Measurements from ENCODE around the gene ULBP3.
"Not testable (repeated sequence)": the region's sequence is repeated elsewhere in the genome, so short reads cannot be mapped to it uniquely, and the experiment has no call there.

The ULBP3 gene

DNA sequence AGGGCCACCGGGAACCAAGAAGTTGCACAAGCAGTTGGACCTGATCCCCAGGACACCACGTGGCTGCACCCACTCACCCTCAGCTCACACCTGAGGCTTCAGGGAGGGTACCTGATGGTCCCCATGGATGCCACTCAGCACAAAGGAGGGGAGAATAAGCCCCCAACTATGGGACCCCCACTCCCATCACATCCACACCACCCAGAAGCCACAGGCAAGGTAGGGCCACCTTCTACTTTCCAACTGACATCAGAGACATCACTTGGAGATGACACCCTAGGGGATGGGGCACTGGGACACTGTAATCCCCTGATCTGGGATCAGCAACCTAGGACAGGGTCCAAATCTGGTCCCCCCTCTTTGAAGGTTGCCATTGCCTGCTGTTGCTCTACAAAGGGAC, 44.9 kb downstream of the ULBP3 start:
- H3K27me3 ChIP-seq (replicated peaks; ENCODE audit: control insufficient read depth, insufficient read depth, low read length, poor library complexity, severe bottlenecking), result peaks cover 20% of the 10 kb centered on the region
- not testable (repeated sequence) for H3K4me3 ChIP-seq (ENCODE audit: insufficient read depth, low read depth, low read length, poor library complexity, severe bottlenecking); DNase-seq; H3K27ac ChIP-seq (ENCODE audit: insufficient read depth, low read length, poor library complexity, severe bottlenecking); H3K9me3 ChIP-seq (ENCODE audit: control insufficient read depth, low read length); H3K4me1 ChIP-seq (ENCODE audit: control insufficient read depth, insufficient read depth, low read length, poor library complexity, severe bottlenecking); H3K36me3 ChIP-seq (ENCODE audit: control insufficient read depth, insufficient read depth, low read length)

DNA sequence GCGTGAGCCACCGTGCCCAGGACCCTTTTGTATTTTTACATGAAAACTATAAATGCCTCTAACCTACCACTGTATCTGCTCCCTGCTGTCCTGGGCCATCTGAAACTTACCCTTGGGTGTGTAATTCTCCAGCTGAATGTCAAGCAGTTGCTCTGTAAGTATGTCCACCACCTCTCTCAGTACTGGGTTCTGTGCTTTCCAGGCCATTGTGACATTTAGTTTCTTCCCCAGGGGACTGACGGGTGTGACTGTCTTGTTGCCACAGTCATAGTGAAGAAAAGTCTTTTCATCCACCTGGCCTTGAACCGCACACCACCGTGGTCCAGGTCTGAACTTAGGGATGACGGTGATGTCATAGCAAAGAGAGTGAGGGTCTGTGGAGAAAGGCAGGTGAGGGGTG, 47.1 kb downstream of the ULBP3 start:
- DNase-seq; H3K36me3 ChIP-seq (ENCODE audit: control insufficient read depth, insufficient read depth, low read length): not testable (repeated sequence)
- peaks cover 25% of the 10 kb centered on the region for H3K27me3 ChIP-seq (replicated peaks; ENCODE audit: control insufficient read depth, insufficient read depth, low read length, poor library complexity, severe bottlenecking)

DNA sequence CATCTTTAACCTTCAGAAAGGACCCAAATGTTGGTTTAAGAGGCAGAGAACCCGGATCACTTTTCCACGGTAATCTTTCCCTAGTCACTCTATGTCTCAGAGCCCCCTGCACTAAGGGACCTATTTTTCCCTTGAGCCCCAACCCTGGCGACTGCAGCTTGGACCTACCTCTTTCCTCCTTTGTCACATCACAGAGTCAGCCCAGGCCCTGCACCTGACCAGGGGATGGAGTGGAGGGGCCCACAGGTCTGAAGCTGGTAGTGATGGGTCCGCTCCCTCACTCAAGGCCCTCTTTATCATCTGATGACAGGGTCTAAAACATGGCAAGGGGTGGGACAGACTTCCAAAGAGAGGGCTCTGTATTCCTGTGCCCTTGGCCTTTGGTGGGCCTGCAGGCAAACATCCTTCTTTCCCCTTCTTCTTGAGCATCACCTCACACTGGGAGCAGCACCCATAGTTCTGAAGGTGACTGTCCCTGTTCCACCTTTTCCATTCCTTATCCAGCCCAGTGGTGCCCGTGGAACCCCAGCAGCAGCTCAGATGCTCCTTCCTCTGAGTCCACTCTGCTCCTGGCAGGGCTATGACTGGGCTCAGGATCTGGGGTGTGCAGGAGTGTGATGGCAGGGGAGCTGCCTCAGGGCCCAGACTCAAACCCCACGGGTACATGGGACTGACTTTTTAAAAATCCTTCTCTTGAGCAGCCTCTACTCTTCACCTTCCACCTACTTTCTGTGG, 49.9 kb downstream of the ULBP3 start:
- no peak overlapping the region for H3K4me3 ChIP-seq (ENCODE audit: insufficient read depth, low read depth, low read length, poor library complexity, severe bottlenecking)
- no peaks in the 10 kb centered on the region for H3K9me3 ChIP-seq (ENCODE audit: control insufficient read depth, low read length)
- H3K36me3 ChIP-seq (ENCODE audit: control insufficient read depth, insufficient read depth, low read length), result no peaks in the 10 kb centered on the region
- peaks cover 7% of the 10 kb centered on the region for H3K4me1 ChIP-seq (ENCODE audit: control insufficient read depth, insufficient read depth, low read length, poor library complexity, severe bottlenecking)
- peaks cover 26% of the 10 kb centered on the region for H3K27me3 ChIP-seq (replicated peaks; ENCODE audit: control insufficient read depth, insufficient read depth, low read length, poor library complexity, severe bottlenecking)
- no peak overlapping the region for H3K27ac ChIP-seq (ENCODE audit: insufficient read depth, low read length, poor library complexity, severe bottlenecking)
- DNase-seq, result no peak

More for the DNA sequence above, 47.1 kb downstream of the ULBP3 start:
- not testable (repeated sequence) for H3K9me3 ChIP-seq (ENCODE audit: control insufficient read depth, low read length); H3K4me3 ChIP-seq (ENCODE audit: insufficient read depth, low read depth, low read length, poor library complexity, severe bottlenecking); H3K27ac ChIP-seq (ENCODE audit: insufficient read depth, low read length, poor library complexity, severe bottlenecking); H3K4me1 ChIP-seq (ENCODE audit: control insufficient read depth, insufficient read depth, low read length, poor library complexity, severe bottlenecking)

DNA sequence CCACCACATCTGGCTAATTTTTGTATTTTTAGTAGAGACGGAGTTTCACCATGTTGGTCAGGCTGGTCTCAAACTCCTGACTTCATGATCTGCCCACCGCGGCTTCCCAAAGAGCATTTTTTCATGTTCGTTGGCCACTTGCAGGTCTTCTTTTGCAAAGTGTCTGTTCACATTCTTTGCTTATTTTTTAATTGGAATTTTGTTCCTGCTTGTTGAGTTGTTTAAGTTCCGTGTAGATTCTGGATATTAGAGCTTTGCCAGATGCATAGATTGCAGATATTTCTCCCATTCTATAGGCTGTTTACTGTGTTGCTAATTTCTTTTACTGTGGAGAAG, 51.8 kb downstream of the ULBP3 start:
- H3K36me3 ChIP-seq (ENCODE audit: control insufficient read depth, insufficient read depth, low read length); H3K9me3 ChIP-seq (ENCODE audit: control insufficient read depth, low read length); H3K27ac ChIP-seq (ENCODE audit: insufficient read depth, low read length, poor library complexity, severe bottlenecking); H3K4me1 ChIP-seq (ENCODE audit: control insufficient read depth, insufficient read depth, low read length, poor library complexity, severe bottlenecking); DNase-seq; H3K4me3 ChIP-seq (ENCODE audit: insufficient read depth, low read depth, low read length, poor library complexity, severe bottlenecking): not testable (repeated sequence)
- peaks cover 37% of the 10 kb centered on the region for H3K27me3 ChIP-seq (replicated peaks; ENCODE audit: control insufficient read depth, insufficient read depth, low read length, poor library complexity, severe bottlenecking)

DNA sequence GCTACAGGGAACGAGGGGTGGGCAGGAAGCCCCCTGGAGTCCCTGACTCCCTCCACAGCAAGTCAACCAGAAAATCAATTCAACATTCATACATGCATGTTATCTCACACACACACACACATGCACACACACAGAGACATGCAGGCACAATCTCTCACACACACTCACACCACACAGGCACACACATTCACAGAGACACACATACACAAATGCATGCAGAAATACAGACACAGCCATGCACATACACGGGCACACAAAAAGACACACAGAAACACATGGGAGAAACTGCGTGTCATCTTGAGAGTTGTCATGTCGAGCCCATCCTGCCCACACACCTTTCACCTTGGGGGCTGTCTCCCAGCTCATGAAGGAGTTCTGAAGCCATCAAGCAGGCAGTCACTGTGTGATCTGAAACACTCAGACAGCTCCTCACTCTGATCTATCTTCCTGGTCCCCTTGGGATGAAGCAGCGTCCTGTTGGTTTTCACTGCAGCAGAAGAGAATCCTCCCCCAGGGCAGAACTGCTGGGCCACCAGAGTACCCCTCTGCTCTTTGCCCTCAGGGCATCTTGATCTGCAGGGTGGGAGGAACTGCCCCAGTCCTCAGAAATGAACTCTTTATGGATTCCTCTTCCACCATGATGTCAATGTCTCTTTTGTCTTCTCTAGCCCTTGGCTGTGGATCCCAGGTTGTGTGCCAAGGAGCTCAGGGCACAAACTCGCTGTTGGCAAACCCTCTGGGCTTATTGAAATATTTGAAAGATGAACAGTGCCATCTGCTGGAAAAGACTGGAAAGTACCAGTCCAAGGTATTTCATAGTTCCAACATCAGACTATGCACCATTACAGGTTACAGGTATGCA, 52.4 kb downstream of the ULBP3 start:
- Histone ChIP-seq H3K27ac (ENCODE audit: insufficient read depth, low read length, poor library complexity, severe bottlenecking) (no peak overlapping the region), H3K9me3 (ENCODE audit: control insufficient read depth, low read length) (no peaks in the 10 kb centered on the region), H3K4me3 (ENCODE audit: insufficient read depth, low read depth, low read length, poor library complexity, severe bottlenecking) (no peak overlapping the region), H3K4me1 (ENCODE audit: control insufficient read depth, insufficient read depth, low read length, poor library complexity, severe bottlenecking) (peaks cover 7% of the 10 kb centered on the region), H3K36me3 (ENCODE audit: control insufficient read depth, insufficient read depth, low read length) (no peaks in the 10 kb centered on the region), H3K27me3 (replicated peaks; ENCODE audit: control insufficient read depth, insufficient read depth, low read length, poor library complexity, severe bottlenecking) (peaks cover 37% of the 10 kb centered on the region)
- peak; percentile 20 to 50 (median 22) for DNase-seq

DNA sequence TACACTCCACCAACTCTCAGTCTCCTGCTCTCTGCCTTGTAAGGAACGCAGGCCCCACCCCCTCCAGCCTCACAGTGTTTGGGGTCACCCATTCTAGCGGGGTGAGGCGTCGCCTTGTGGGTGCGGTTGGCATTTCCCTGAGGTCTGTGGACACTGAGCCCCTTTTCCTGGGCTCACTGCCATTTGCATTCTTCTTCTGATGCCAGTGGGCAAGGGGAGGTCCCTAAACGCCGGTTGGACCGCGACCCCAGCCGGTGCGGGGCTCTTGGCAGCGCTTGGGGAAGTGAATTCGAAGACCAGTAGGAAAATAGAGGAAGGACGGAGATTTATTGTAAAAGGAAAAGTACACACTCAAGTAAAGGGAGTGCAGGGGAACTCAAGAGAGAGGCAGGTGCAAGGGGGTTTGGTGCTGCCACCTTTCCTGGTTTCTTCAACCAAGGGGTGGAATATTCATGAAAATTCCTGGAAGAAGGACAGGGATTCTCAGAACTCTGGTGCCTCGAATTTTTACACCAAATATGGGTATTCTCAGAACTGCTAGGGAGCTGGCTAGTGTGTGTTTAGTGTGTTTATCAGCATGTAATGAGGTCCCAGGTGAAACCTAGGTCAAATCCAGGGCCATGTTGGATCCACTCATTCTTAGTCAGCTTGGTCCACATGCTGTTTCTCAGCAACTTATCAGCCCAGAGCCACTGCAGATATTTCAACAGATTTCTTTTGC, 53.5 kb downstream of the ULBP3 start:
- H3K36me3 ChIP-seq (ENCODE audit: control insufficient read depth, insufficient read depth, low read length); H3K9me3 ChIP-seq (ENCODE audit: control insufficient read depth, low read length); H3K4me1 ChIP-seq (ENCODE audit: control insufficient read depth, insufficient read depth, low read length, poor library complexity, severe bottlenecking); H3K4me3 ChIP-seq (ENCODE audit: insufficient read depth, low read depth, low read length, poor library complexity, severe bottlenecking); H3K27ac ChIP-seq (ENCODE audit: insufficient read depth, low read length, poor library complexity, severe bottlenecking): not testable (repeated sequence)
- DNase-seq, result peak in 1 of 3 donors; percentile 33
- peaks cover 37% of the 10 kb centered on the region for H3K27me3 ChIP-seq (replicated peaks; ENCODE audit: control insufficient read depth, insufficient read depth, low read length, poor library complexity, severe bottlenecking)

DNA sequence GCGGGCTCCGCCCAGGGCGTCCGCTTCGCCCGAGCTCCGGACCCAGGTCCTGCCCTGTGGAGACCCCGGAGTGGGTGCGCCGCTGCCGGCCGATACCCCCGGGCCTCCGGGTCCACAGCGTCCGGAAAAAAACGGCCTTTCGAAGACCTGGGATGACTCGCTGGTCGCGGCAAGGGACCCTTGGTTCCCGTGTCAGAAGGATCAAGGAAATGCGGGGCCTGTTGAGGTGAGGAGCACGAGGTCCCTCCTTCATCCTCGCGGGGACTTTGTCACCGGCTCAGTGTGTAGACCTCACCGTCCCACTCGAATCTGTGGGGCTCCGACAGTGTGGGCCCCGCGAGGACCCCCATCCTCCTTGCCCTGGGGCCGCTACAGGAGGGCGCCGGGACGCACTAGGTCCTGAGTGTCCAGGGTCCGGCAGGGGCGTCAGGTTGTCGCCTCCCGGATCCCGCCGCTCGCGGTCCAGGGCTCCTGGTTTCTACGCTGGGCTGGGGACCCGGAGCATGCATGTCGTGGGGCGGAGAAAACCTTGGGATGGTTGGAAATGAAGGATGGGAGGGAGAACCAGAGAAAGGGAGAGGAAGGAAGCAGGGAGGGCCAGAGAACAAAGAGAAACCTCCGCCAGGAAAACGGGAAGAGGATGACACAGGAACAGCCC, 54.2 kb downstream of the ULBP3 start:
- H3K27me3 ChIP-seq (replicated peaks; ENCODE audit: control insufficient read depth, insufficient read depth, low read length, poor library complexity, severe bottlenecking), result peaks cover 37% of the 10 kb centered on the region
- H3K4me1 ChIP-seq (ENCODE audit: control insufficient read depth, insufficient read depth, low read length, poor library complexity, severe bottlenecking); H3K36me3 ChIP-seq (ENCODE audit: control insufficient read depth, insufficient read depth, low read length); H3K9me3 ChIP-seq (ENCODE audit: control insufficient read depth, low read length); DNase-seq; H3K4me3 ChIP-seq (ENCODE audit: insufficient read depth, low read depth, low read length, poor library complexity, severe bottlenecking); H3K27ac ChIP-seq (ENCODE audit: insufficient read depth, low read length, poor library complexity, severe bottlenecking): not testable (repeated sequence)

DNA sequence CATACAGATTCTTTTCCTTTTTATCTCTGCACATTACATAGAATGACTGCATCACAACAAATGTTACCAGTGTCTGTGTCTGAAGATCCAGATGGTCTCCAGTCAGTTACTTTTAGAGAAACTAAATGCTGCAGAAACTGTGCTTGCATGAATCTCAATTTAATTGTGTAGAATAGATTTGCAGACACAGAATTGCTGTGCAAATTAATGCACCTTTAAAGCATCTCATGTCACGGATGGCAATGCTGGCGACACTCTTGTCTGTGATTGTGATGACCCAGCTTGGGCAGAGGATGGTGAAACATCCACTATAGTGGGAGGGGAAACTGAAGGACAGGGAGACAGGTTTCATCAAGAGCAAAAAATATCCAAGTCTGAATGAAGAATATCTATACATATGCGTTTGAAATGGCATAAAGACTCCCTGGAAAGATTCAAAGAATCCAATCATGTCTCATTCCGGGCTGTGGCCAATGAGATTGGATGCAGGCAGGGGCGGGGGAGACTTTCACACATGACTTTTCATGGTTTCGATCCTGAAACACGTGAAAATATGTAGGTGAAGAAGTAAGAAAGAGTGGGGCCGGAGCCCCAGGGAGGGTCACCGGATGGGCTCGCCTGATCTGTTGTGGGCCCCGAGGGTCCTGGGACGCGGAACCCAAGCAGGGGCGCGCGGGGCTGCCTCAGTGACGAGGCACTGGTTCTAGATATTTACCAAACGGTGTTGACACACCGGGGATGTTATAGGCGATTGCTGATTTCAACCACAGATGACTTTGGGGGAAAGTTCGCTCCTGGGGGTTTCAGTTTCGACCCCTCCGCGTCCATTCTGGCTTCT, 54.9 kb downstream of the ULBP3 start:
- peaks cover 37% of the 10 kb centered on the region for H3K27me3 ChIP-seq (replicated peaks; ENCODE audit: control insufficient read depth, insufficient read depth, low read length, poor library complexity, severe bottlenecking)
- not testable (repeated sequence) for H3K27ac ChIP-seq (ENCODE audit: insufficient read depth, low read length, poor library complexity, severe bottlenecking); H3K36me3 ChIP-seq (ENCODE audit: control insufficient read depth, insufficient read depth, low read length); H3K9me3 ChIP-seq (ENCODE audit: control insufficient read depth, low read length); H3K4me1 ChIP-seq (ENCODE audit: control insufficient read depth, insufficient read depth, low read length, poor library complexity, severe bottlenecking); H3K4me3 ChIP-seq (ENCODE audit: insufficient read depth, low read depth, low read length, poor library complexity, severe bottlenecking); DNase-seq

All from effector memory CD4-positive, alpha-beta T cell (primary cell).